Transverse colon (tissue), 4 donors: ENCODE data around the gene OTULINL.

ENCODE experiments used
- POLR2A ChIP-seq: fragments of 450-650 bp; IDR thresholded peaks from one replicate; pipeline ENCODE4 v1.6.1; 2016; ENCODE audit warnings: antibody characterized with exemption, mild to moderate bottlenecking, moderate library complexity
- POLR2AphosphoS5 ChIP-seq, 3 donors: sonication (generic); formaldehyde crosslinking; IDR thresholded peaks; one replicate each; pipeline ENCODE4 v1.6.1; 2016; ENCODE audit warnings: antibody characterized with exemption in 3 of 3
- TF ChIP-seq, protein P1 (sequence below), 5 experiments: fragments of 200-600 bp in 3 of 5; fragments of 450-650 bp in 2 of 5; sonication (generic) in 3 of 5; IDR thresholded peaks; 1 replicate in 2 of 5; 2 replicates in 3 of 5; pipeline ENCODE4 v1.5.1; 2016 to 2017; ENCODE audit warnings: antibody characterized with exemption in 5 of 5, inconsistent platforms in 3 of 5, mild to moderate bottlenecking in 2 of 5, moderate library complexity in 1 of 5

DNA sequence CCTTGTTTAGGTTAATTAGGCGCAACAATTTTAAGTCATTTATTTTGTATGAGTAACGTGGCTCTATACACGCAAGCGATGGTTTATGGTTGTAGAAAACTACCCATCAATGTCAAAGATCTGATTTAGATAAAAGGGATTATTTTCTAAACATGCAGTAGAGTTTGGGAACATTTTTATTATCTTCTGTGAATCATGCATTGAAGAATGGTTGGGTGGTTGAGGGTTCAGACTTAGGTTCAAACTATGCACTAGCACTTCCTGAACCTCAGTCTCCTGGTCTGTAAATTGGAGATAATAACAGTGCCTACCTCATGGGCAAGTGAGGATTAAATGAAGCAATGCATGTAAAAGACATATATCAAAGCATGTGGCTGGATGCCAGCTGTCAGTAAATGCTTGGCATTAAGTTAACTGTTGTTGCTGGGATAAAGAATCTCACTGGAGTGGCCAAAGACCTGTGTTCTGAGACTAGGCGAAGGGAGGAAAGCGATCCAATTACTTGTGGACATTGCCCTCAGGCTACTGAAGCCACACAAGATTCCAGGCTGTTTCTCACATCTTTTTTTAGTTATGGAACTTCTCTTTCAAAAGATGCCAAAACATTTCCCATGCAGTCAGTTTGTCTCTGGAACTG is 1.1 kb upstream of the OTULINL start:
- no peak for TF ChIP-seq POLR2A
- no peak for TF ChIP-seq POLR2AphosphoS5 (IDR thresholded peaks at IDR 0.05)
- TF ChIP-seq, protein P1, sequence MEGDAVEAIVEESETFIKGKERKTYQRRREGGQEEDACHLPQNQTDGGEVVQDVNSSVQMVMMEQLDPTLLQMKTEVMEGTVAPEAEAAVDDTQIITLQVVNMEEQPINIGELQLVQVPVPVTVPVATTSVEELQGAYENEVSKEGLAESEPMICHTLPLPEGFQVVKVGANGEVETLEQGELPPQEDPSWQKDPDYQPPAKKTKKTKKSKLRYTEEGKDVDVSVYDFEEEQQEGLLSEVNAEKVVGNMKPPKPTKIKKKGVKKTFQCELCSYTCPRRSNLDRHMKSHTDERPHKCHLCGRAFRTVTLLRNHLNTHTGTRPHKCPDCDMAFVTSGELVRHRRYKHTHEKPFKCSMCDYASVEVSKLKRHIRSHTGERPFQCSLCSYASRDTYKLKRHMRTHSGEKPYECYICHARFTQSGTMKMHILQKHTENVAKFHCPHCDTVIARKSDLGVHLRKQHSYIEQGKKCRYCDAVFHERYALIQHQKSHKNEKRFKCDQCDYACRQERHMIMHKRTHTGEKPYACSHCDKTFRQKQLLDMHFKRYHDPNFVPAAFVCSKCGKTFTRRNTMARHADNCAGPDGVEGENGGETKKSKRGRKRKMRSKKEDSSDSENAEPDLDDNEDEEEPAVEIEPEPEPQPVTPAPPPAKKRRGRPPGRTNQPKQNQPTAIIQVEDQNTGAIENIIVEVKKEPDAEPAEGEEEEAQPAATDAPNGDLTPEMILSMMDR (IDR thresholded peaks at IDR 0.05), result no peak
